ENCODE data around the gene TMEM134.
"Not testable (repeated sequence)": the region's sequence is repeated elsewhere in the genome, so short reads cannot be mapped to it uniquely, and the experiment has no call there.

TMEM134 gene

DNA sequence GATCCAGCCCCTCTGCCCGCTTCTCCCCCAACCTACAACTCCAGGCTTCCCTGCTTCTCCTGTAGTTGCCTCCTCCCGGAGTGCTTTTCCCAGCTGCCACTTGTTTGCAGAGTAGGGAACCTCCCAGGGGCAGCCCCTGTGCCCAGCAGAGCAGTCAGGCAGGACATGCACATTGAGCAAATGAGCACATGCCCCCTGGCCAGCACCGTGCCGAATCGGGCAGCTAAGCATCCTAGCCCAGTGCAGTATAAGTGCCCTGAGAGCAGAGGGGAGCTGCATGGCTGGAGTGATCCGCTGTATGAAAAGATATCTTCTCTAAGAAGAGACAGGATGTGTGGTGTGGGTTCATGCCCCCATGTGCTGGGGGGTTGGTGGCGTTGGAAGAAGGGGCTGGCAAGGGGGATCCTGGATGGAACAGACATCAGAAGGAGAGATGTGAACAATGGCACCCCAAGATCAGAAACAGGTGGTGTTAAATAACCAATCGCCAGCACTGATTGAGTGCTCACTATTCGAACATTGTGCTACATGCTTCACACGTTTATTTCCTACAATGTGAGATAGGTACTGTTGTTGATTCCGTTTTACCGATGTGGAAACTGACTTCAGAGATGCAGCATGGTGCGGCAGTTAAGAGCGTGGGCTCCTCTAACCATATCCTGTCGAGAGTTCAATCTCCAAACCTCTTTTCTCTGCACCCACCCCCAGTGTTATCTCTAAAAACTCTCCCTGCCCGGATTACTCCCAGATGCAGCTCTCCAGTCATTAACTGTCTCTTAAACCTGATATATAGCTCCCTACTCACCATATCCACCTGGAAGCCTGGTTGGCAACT, 15.0 kb upstream of the TMEM134 start:
- no peak for DNase-seq

DNA sequence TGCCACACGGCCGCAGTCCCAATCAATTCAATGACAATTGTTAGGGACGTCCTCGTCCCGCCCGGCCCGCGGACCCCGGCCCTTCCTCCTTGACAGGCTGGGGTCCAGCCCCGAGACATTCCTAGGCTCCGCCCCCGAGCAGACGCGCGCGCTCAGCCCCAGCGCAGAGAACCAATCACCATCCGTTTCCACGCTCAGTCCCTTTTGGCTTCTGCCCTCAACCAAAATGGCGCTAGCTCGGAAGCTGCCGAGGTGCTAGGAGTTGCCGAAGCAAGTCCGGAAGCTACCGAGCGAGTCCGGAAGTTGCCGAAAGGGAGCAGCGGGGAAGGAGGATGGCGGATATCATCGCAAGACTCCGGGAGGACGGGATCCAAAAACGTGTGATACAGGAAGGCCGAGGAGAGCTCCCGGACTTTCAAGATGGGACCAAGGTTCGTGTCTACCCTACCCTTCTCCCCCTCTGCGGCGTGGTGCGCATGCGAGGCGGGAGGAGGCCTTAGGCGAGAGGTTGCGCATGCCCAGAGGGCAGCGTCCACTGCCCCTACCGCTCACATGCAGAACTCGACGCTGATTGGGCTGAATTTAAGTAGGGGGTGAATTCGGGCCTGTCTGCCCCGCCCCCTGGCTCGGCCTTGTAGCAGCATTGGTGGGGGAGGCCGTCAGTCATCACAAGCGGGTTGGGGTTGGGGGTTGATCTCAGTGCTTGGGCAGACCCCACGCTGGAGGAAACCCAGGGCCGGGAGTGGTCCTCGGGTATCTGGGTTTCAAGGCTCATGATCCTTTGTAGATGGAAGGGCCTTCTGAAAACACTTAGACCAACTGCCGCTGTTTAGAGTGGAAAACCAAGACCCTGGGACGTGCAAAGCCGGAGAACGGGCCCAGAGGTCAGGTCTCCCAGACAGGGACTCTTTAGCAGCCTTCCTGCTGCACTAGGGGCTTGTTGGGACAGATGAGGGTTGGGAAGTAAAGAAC, 14.1 kb upstream of the TMEM134 start, which contains the start of gene AIP:
TSS of gene AIP (plus strand) at position 200 of the 972 bp plus-strand sequence. CDS start at position 333, 133 bp downstream.
- peak; percentile 99 for DNase-seq

DNA sequence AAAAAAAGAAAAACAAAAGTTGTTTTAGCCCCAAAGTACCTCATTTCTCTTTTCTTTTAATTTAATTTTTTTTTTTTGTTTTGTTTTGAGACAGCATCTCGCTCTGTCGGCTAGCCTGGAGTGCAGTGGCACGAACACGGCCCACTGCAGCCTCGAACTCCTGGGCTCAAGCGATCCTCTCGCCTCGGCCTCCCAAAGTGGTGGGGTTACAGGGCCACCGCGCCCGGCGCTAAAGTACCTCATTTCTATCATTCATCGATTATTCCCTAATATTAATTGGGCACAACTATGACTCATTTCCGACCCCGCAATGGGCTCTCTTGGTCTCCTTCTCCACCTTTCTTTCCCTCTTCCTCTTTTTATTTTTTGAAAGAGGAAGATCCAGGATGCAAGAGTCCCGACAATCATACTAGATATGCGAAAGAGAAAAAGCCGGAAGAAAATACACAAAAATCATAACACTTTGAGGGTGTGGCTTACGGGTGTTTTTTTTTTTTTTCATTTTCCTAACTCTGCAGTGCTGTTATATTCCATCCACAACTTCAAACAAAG, 13.3 kb upstream of the TMEM134 start:
- DNase-seq = no peak

DNA sequence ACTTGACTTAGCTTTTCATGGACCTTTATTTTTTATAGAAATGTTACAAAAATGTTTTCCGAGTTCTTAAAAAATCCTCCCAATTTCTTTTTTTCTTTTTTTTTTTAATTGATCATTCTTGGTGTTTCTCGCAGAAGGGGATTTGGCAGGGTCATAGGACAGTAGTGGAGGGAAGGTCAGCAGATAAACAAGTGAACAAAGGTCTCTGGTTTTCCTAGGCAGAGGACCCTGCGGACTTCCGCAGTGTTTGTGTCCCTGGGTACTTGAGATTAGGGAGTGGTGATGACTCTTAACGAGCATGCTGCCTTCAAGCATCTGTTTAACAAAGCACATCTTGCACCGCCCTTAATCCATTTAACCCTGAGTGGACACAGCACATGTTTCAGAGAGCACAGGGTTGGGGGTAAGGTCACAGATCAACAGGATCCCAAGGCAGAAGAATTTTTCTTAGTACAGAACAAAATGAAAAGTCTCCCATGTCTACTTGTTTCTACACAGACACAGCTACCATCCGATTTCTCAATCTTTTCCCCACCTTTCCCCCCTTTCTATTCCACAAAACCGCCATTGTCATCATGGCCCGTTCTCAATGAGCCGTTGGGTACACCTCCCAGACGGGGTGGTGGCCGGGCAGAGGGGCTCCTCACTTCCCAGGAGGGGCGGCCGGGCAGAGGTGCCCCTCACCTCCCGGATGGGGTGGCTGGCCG, 8.4 kb upstream of the TMEM134 start:
- DNase-seq = not testable (repeated sequence)

DNA sequence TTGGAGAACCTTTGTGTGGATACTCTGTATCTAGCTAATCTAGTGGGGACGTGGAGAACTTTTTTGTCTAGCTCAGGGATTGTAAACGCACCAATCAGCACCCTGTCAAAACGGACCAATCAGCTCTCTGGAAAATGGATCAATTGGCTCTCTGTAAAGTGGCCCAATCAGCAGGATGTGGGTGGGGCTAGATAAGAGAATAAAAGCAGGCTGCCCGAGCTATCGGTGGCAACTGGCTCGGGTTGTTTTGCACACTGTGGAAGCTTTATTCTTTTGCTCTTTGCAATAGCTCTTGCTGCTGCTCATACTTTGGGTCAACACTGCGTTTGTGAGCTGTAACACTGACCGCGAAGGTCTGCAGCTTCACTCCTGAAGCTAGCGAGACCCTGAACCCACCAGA, 7.6 kb upstream of the TMEM134 start:
- not testable (repeated sequence) for DNase-seq

DNA sequence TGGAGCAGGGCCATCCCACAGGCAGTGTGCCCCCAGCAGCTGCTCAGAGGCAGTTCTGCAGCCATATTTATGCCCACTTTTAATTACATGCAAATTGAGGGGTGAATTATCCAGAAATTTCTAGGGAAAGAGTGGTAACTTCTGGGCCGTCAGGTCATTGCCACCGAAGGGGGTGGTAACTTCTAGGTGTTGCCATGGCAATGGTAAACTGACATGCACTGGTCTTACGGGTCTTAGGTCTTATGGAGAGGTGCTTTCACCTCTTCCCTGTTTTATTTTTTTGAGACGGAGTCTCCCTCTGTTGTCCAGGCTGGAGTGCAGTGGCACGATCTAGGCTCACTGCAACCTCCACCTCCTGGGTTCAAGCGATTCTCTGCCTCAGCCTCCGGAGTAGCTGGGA, 3.8 kb upstream of the TMEM134 start:
- no peak for DNase-seq

DNA sequence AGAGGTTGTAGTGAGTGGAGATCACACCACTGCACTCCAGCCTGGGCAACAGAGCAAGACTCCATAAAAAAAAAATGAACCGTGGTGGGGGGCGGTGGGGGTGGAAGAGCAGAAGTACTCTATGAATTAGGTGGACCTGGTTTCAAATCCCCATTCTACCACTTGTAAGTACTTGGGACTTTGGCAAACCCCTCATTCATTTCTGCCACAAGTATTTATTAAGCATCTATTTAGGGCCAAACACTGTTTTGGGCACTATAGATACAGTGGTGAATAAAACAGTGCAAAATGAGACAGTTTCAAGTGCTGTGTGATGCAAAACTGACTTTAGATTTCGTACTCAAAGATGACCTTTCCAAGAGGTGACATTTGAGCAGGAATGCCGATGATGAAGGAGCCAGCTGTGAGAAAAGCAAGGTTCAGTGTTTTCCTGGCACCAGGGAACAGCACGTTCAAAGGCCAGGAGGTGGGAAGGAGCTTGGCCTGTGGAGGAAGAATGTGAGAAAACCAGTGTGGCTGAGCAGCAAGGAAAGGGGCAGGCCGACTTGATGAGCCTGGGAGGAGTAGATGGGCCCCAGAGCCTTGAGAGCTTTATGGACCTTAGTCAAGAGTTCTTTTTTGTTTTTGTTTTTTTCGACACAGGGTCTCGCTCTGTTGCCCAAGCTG, 1.4 kb upstream of the TMEM134 start:
- DNase-seq = no peak

DNA sequence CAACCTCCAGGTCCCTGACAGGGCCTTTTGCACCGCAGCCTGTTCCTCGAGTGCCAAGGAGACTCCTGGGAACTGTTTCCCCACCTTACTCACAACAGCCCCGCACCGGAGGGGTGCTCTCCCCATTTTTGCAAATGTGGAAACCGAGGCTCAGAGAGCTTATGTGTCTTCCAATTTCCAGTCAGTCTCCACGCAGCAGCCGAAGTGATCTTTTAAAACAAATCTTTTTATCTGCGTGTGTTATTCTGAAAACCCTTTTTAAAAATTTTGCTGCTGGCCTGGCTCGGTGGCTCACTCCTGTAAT, 409 bp upstream of the TMEM134 start:
- no peak for DNase-seq

DNA sequence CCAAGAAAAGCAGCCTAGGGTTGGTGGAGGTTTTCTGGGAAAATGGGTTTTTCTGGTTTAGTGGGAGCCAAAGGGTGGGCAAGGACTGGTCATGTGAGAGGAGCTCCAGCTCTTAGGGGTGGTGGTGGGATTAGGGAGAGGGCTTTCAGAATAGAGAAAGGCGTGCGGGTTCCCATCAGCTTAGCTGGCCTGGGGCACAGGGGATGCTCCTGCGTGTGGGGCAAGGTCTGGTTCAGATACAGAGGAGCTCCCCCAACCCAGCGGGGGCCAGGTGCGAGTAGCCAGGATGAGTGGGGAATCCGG, 644 bp downstream of the TMEM134 start:
- no peak for DNase-seq

DNA sequence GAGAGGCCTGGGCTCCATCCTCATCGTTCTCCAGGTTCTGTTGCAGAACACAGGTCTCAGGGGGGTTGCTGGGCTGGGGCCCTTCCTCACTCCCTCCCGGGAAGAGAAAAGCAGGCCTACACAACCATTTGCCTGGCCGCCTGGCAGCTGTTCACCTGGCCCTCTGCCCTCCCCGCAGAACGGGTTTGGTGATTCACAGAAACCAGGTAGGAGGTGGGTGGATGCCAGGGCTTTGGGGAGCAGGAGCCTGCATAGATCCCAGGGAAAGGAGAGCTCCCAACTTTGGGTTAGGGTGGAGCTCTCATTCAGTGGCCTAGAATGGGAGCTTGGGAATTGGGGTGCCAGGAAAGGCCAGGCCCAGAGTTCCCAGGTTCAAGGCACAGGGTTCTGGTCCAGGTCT, 995 bp downstream of the TMEM134 start:
- DNase-seq = peak; percentile 68

DNA sequence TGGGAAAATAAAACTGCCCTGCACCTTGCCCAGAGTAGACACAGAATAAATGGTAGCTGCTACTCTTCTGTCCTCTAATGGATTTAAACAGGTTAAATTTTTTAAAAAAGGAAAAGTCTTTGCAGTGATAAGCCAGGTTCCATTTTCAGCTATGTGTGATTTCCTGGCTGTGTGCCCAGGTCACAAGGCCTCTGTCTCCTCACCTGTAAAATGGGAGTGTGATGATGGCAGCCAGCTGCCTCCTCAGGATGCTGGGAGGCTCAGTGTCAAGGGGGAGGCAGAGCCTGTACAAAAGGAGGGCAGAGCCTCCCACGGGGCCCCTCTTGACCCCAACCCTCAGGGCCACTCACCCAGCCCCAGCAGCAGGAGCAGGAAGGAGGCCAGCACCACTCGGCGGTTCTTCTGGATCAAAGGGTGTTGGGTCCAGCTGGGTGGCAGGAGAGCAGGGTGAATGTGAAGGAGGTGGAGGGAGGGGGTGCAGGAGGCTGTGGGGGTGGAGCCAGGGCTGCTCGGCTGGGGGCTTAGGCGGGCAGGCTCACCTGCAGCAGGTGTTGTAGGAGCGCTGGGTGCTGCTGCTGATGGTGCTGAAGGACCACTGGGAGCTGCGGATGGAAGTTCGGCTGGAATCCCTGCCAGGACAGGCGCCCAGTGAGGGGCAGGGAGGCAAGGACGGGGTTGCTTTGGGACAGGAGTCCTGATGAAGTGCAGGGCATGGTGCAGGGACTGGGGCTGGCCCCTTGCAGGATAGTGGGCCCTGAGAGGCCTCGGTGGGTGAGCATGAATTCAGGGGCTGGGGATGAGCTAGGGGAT, 1.9 kb downstream of the TMEM134 start:
- DNase-seq = peak; percentile 53

DNA sequence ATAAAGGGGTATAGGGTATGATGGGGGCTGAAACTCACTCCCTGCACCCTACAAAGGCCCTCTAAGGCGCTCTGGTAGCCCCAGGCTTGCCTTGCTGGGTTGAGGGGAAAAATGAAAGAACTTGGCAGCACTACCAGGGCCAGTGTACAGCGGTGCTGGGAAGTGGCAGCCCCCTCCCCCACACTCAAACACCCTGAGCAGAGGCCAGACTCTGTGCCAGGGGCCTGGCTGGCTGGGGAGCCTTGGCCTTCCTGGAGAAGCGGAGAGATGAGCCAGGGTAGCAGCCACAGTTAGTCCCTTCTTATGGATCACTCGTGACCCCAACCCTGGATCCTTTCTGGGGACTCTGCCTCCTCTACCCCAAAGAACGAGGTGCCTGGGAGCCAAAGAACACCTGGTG, 2.7 kb downstream of the TMEM134 start:
- DNase-seq = no peak

DNA sequence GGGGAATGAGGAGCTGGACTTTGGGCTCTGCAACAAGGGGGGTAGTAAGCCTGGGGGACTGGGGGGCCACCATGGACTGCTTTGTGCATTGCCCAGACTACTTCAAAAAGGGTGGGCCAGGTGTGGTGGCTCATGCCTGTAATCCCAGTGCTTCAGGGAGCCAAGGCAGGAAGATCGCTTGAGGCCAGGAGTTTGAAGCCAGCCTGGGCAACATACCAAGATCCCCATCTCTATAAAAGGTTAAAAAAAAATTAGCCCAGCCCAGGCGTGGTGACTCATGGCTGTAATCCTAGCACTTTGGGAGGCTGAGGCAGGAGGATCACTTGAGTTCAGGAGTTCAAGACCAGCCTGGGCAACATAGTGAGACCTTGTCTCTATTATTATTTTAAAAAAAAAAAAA, 3.5 kb downstream of the TMEM134 start:
- DNase-seq = peak; percentile 56

DNA sequence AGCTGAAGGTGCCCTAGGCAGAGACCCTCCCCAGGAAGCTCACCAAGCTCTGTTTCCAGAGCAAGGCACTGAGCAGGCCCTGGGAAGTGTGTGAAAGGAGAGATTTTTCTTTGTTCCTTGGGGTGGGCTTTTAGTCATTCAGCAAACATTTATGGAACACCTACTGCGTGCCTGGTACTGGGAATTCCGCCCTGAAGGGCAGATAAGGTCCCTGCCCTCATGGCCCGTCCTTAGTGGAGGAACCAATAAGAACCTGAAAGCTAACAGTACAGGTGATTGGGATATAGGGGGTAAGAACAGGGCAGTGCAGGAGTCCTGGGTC, 3.9 kb downstream of the TMEM134 start:
- peak; percentile 68 for DNase-seq

DNA sequence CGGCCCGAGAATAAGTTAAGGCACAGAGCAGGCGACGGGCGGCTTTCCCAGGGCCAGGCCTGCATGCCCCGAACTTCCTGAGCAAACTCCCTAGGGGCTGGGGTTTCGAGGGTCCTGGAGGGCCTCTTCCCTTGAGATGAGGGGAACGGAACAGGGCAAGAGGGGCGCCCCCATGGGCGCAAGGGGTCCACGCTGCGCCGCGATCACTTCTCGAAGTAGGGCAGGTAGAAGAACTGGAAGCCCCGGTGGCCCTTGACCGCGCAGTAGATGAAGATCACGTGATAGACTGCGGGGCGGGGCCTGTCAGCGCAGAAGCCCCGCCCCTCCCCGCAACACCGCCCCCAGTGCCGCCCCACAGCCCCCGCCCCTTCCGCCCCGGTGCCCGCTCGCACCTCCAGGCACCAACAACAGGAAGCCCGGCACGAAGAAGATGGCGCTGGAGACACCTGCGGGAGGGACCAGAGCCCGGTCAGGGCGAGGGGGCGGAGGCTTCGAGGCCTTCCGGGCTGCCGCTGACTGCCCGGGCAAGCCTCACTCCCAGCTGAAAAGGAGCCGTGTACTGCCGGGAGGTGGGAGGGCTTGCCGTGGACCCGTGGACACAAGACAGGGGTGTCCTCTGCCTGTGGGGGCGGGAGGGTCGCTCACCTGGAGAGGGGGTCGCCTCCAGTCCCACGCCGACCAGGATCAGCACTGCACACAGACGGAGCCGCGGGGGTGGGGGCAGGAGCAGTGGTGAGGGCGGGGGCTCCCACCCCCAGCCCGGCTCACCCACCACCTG, 4.5 kb downstream of the TMEM134 start:
- peak; percentile 96 for DNase-seq

DNA sequence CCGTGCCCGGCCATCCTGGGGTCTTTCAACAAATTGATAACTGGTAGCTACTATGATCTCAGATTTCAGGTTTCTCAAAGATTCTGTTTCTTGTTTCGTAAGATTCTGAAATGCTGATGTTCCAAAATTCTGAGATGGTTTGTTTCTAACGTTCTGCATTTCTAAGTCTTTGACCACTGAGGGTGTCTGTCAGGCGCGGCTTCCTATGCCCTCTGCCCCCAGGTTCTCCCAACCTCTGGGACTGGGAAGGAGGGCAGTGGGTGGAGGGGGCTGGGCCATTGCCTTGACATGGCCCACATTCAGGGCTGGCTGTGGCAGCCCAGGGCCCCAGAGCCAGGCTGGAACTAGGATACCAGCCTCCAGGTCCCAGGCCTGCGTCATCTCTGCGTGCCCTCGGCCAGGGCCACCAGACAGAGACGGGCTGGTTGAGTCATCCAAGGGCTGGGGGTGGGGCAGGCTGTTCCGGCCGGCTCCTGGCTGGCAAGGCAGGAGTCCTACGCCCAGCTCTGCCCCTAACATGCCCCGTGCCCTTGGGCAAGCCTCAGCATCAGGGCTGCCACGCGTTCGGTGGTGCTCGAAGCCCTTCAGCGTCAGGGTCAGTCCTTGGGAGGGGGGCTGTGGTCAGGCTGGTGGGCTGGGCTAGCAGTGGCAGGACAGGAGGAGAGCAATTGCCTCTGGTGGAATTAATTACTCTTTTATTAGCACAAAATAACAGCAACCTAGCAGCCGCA, 5.2 kb downstream of the TMEM134 start:
- peak; percentile 81 for DNase-seq

DNA sequence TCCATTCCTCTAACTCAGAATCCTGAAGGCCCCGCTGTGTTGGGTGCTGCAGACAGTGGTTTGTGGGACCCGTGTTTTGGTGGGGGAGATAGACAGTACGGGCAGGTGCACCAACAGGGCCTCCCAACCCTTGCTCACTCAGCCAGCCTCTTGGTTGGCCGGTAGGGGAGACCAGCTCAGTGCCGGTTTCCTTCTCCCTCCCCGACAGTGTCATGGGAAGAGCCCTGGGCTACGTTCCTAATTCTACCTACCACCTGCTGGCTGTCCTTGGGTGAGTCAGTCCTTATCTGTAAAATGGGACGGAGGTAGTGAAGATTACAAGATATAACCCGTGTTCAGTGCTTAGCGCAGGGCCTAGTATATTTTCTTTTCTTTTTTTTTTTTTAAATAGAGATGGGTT, 5.9 kb downstream of the TMEM134 start:
- peak; percentile 52 for DNase-seq

DNA sequence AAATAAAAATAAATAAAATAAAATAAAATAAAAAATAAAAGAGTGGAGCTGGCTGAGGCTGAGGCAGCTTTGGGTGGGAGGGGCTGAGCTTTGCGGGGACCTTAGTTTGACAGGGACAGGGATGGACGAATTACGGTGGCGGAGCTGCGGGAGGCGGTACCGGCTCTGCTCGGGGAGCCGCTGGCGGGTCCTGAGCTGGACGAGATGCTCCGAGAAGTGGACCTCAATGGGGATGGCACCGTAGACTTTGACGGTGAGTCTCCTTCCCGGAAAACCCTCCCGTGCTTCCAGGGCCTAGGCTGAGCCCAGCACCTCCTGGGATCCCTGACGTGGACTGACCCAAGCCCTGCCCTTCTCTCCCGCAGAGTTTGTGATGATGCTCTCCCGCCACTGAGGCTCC, 10.8 kb downstream of the TMEM134 start:
- DNase-seq = no peak

DNA sequence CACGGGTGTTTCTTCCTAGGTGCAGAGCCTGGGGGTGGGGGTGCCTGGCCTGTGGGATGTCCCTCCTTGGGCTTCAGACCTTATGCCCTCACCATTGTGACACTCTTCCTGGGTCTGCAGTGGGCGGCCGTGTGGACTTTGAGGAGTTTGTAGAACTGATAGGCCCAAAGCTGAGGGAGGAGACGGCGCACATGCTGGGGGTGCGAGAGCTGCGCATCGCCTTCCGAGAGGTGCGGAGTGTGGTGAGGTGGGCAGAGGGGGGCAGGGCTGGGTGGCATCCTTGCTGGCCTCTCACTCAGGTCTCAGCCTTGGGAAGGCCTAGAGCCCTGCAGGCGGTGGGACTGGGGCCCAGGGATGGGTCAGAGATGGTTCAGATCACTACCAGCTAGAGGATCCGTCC, 11.6 kb downstream of the TMEM134 start:
- DNase-seq = no peak

DNA sequence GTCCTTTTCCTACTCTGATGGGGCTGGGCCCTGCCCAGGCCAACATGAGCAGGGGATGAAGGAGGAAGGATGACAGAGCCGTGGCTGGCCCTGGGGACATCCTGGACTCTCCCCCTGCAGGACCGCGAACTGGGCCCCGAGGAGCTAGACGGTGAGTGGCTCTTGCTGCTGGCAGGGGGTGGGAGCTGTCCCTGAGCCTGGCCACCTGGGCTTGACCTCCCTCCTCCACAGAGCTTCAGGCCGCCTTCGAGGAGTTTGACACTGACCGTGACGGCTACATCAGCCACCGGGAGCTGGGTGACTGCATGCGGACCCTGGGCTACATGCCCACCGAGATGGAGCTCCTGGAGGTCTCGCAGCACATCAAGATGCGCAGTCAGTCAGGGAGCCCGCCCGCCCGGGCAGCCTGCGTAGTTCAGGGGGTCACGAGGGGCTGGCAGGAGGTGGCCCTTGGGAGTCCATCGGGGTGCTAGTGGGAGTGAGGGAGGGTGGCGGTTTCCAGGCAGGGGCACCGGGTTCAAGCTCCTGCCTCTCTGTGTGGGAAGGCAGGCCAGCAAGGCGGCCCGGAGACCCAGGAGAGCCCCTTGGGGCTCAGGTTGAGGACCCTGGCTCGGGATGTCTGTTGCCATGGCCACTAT, 12.9 kb downstream of the TMEM134 start:
- peak; percentile 56 for DNase-seq
